NCI-H1694 treated with DMSO at 0.1 percent for 48 hours (cell line): ENCODE measurements around the gene AMY2B.
"Not testable (repeated sequence)": the region's sequence is repeated elsewhere in the genome, so short reads cannot be mapped to it uniquely, and the experiment has no call there.

Experiments
- DNase-seq: peaks from one replicate; lab custom pipeline; 2025; lab: John Stamatoyannopoulos, UW

AMY2B gene

GRCh38 chr1:103627436-103627835 is 56.0 kb downstream of the AMY2B start:
- DNase-seq, result not testable (repeated sequence)
